ENCODE data around the gene MAP2K1.

MAP2K1 gene

DNA sequence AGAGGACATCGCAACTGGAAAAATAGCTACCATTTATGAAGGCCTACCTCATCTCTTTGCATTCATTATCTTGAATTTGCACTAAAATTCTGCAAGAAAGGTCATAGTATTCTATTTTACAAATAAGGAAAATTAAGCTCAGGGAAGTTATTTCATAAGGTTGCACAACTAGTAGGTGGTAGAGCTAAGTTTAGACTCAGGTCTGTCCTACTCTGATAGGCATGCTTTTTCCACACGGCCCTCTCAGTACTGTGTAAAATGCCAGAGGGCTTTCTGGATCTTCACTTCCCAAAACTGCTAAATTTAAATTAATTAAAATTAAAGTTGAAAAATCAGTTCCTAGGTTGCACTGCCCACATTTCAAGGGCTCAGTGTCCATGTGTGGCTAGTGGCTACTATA is 18.3 kb downstream of the MAP2K1 start:
- TF ChIP-seq, protein P1, sequence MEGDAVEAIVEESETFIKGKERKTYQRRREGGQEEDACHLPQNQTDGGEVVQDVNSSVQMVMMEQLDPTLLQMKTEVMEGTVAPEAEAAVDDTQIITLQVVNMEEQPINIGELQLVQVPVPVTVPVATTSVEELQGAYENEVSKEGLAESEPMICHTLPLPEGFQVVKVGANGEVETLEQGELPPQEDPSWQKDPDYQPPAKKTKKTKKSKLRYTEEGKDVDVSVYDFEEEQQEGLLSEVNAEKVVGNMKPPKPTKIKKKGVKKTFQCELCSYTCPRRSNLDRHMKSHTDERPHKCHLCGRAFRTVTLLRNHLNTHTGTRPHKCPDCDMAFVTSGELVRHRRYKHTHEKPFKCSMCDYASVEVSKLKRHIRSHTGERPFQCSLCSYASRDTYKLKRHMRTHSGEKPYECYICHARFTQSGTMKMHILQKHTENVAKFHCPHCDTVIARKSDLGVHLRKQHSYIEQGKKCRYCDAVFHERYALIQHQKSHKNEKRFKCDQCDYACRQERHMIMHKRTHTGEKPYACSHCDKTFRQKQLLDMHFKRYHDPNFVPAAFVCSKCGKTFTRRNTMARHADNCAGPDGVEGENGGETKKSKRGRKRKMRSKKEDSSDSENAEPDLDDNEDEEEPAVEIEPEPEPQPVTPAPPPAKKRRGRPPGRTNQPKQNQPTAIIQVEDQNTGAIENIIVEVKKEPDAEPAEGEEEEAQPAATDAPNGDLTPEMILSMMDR (IDR thresholded peaks at IDR 0.05): no peak
- no peak for DNase-seq (ENCODE audit: low spot score)
- Histone ChIP-seq H3K27ac (no peak overlapping the region), H3K4me3 (no peak overlapping the region)

DNA sequence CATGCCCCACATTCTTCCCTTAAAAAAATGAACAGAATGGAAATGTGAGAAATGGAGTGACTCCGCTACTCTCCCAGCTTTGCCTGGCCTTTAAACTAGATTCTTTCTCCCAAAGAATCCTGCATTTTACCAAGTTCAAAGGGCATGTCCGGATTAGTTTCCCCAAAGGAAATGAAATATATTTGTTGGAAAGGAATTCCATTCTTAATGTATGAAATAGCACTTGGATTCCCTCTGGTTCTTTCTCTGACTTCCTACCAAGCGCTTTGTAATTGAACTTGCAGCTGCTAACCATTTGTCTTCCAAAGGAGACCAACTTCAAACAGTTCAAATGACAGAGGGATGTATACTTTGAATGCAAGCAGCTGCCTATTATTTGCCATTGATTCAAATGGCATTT is 18.9 kb downstream of the MAP2K1 start:
- TF ChIP-seq, protein P1 (IDR thresholded peaks at IDR 0.05): no peak
- no peak for DNase-seq (ENCODE audit: low spot score)
- Histone ChIP-seq H3K4me3 (no peak overlapping the region), H3K27ac (no peak overlapping the region)

DNA sequence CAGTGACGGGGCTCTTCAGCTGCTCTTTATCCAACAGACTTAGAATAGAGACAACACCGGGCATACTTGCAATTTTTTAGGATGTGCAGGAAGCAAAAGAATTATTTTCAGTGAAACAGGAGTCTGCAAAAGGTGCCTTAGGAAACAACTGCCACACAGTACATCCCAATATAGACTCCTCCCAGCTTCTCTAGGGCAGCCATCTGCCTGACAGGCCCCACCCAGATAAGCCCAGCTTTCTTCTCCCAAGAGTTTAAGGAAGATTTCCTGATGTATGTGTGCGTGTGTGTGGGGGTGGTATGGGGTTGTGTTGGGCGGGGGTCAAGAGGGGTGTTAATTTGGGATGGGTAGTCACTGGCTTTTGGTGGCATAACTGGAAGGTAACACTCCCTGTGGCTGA is 21.5 kb downstream of the MAP2K1 start:
- no peak overlapping the region for H3K27ac ChIP-seq
- H3K4me3 ChIP-seq: no peak overlapping the region
- TF ChIP-seq, protein P1 (IDR thresholded peaks at IDR 0.05): no peak
- no peak for DNase-seq (ENCODE audit: low spot score)

DNA sequence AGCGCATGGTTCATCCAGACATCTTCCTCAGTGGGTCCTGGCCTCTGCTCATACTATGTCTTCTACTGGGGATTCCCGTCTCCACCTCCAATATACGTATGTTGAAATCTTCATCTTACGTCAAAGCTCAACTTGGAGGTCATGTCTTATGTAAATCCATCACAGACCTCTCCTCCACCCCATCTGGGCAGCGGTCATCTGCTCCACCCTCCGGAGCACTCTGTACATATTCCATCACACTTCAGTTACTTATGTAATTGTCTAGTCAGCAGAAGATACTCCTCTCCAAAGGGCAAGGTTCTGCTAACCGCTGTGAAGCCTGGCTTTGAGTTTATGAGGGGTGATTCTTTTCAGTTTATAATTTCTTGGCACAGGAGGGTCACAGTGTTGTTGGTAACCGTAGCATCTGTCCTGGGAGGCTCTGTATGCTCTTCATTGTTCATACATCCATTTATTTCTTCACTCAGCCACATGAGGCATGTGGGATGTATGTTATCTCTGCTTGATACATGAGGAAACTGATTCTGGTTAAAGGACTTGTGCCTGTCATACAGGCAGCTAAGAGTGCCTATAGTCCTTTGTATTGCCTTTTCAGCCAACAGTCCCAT is 22.1 kb downstream of the MAP2K1 start:
- DNase-seq (ENCODE audit: low spot score): no peak
- no peak overlapping the region for H3K4me3 ChIP-seq

DNA sequence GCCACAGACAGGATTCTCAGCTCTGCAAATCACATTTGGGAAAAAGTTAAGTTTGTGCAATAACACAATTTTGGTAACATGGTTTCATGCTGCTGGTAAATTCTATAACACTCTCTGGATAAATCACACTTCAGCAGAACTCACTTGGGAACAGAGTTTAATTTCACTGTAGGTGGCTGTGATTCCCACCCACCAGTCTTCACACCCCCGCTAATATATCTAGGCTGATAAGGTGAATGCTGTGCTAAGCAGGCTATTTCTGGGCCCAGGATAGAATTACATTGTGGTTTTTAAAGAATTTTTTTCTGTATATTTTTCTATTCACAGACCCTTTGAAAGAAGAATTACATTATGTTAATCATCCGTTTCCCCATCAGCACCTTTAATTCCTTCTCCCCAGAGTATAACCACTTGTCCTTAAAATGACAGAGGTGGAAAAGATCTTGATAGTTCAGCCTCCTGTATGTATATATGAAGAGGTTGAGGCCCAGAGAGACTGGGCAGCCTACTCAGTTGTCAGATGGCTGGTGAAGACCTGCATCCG is 22.9 kb downstream of the MAP2K1 start:
- no peak overlapping the region for H3K4me3 ChIP-seq
- no peak overlapping the region for H3K27ac ChIP-seq
- no peak for DNase-seq (ENCODE audit: low spot score)
- TF ChIP-seq, protein P1 (IDR thresholded peaks at IDR 0.05): no peak

More for the DNA sequence above, 22.1 kb downstream of the MAP2K1 start:
- TF ChIP-seq, protein P1 (IDR thresholded peaks at IDR 0.05): no peak
- H3K27ac ChIP-seq: no peak overlapping the region

DNA sequence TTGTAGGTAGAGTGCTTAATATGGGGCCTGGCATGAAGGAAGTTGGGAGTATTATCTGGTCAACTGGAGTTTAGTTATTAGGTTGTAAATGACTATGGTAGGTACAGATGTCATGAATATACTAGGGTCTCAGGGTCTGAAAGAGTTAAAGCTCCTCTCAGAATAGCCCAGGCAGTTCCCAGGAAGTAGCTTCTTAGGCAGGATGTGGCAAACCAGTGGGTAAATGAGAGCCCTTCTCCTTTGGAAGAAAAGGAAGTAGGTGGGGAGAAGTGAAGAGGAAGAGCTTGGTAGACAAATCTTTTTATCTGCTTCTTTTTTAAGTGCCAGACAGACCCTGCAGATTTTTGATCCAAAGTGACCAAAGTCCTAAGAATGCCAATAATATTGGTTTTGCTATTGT is 24.5 kb downstream of the MAP2K1 start:
- TF ChIP-seq, protein P1 (IDR thresholded peaks at IDR 0.05): no peak
- Histone ChIP-seq H3K4me3 (no peak overlapping the region), H3K27ac (no peak overlapping the region)
- no peak for DNase-seq (ENCODE audit: low spot score)

DNA sequence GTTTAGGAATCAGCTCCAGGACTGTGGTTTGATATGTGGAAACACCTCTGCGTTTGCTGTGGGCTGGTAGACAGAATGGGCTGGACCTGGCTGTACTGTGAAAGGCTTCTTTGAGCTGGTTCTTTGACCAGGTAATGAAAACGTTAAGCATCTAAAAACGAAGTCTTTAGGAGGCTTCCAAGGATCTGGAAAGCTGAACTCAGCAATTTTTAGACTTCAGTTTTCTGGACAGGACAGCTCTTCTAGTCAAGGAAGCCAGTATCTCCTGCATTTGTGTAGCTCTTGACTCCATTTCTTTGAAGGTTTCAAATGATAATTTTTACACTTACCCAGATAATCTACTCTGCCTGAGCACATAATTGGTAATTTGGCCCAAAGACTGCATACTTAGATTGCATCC is 25.5 kb downstream of the MAP2K1 start:
- Histone ChIP-seq H3K27ac (no peak overlapping the region), H3K4me3 (no peak overlapping the region)
- DNase-seq (ENCODE audit: low spot score): no peak
- TF ChIP-seq, protein P1 (IDR thresholded peaks at IDR 0.05): no peak

All from coronary artery (tissue), 2 donors.